Measurements from ENCODE around the gene IDI1.

DNA sequence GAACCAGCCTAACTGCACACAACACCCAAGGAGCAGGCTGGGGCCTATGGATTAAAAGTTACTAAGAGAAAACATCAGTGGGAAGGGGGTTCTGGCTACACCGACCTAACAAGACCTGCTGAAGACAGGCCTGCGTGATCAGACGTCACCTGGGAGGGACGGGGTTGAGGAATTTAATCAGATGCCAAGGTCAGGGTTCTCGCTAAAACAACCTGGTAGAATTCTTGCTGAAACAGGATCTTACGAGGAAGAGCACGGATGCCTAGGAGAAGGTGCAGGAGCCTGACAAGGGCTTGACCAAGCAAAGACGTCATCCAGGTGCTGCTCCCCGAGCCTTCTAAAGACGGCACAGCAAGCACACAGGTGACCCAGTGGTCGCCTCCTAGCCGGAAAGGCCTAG is 24.8 kb downstream of the IDI1 start:
- TF ChIP-seq, protein P1, sequence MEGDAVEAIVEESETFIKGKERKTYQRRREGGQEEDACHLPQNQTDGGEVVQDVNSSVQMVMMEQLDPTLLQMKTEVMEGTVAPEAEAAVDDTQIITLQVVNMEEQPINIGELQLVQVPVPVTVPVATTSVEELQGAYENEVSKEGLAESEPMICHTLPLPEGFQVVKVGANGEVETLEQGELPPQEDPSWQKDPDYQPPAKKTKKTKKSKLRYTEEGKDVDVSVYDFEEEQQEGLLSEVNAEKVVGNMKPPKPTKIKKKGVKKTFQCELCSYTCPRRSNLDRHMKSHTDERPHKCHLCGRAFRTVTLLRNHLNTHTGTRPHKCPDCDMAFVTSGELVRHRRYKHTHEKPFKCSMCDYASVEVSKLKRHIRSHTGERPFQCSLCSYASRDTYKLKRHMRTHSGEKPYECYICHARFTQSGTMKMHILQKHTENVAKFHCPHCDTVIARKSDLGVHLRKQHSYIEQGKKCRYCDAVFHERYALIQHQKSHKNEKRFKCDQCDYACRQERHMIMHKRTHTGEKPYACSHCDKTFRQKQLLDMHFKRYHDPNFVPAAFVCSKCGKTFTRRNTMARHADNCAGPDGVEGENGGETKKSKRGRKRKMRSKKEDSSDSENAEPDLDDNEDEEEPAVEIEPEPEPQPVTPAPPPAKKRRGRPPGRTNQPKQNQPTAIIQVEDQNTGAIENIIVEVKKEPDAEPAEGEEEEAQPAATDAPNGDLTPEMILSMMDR (IDR thresholded peaks at IDR 0.05): no peak
- no peak for TF ChIP-seq SP1 (CRISPR knock-in tag; conservative IDR thresholded peaks at IDR 0.05)
- TF ChIP-seq TCF7 (CRISPR knock-in tag; IDR thresholded peaks at IDR 0.05; ENCODE audit: low read depth): no peak
- no peak for TF ChIP-seq ELF4 (CRISPR knock-in tag; IDR thresholded peaks at IDR 0.05; ENCODE audit: low read depth)
- TF ChIP-seq NR2C2 (CRISPR knock-in tag; IDR thresholded peaks at IDR 0.05): no peak
- TF ChIP-seq, protein P2, sequence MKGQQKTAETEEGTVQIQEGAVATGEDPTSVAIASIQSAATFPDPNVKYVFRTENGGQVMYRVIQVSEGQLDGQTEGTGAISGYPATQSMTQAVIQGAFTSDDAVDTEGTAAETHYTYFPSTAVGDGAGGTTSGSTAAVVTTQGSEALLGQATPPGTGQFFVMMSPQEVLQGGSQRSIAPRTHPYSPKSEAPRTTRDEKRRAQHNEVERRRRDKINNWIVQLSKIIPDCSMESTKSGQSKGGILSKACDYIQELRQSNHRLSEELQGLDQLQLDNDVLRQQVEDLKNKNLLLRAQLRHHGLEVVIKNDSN (CRISPR knock-in tag; IDR thresholded peaks at IDR 0.05): no peak
- no peak for TF ChIP-seq MYBL2 (CRISPR knock-in tag; IDR thresholded peaks at IDR 0.05)
- TF ChIP-seq, protein P3, sequence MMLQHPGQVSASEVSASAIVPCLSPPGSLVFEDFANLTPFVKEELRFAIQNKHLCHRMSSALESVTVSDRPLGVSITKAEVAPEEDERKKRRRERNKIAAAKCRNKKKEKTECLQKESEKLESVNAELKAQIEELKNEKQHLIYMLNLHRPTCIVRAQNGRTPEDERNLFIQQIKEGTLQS (CRISPR knock-in tag; conservative IDR thresholded peaks at IDR 0.05): no peak
- TF ChIP-seq, protein P4, sequence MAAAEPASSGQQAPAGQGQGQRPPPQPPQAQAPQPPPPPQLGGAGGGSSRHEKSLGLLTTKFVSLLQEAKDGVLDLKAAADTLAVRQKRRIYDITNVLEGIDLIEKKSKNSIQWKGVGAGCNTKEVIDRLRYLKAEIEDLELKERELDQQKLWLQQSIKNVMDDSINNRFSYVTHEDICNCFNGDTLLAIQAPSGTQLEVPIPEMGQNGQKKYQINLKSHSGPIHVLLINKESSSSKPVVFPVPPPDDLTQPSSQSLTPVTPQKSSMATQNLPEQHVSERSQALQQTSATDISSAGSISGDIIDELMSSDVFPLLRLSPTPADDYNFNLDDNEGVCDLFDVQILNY (CRISPR knock-in tag; IDR thresholded peaks at IDR 0.05): no peak
- no peak for TF ChIP-seq FOXJ3 (CRISPR knock-in tag; IDR thresholded peaks at IDR 0.05; ENCODE audit: borderline replicate concordance)
